Breast epithelium (tissue), 4 donors: ENCODE measurements around the gene C6orf62. TPM values are rescaled to one million over a fixed set of nuclear protein-coding genes. Genes with fewer than 3 reads are reported as not detected.
"Not testable (repeated sequence)": the region's sequence is repeated elsewhere in the genome, so short reads cannot be mapped to it uniquely, and the experiment has no call there.

ENCODE experiments used
- DNase-seq, 2 donors: peaks; one replicate each; pipeline ENCODE4 v3.0.0-alpha.2; 2019; ENCODE audit warnings: low spot score in 2 of 2
- H3K27ac ChIP-seq, 2 donors: fragments of 200-600 bp; sonication (generic) in 1 of 2; one replicate each; pipeline ENCODE4 v1.5.1; 2016 to 2019; ENCODE audit warnings: mild to moderate bottlenecking in 1 of 2
- H3K27me3 ChIP-seq, 2 donors: fragments of 200-600 bp; sonication (generic) in 1 of 2; one replicate each; pipeline versions ENCODE4 v1.5.1 to v1.6.0; 2017 to 2019; ENCODE audit warnings: control low read depth in 1 of 2, mild to moderate bottlenecking in 1 of 2
- H3K36me3 ChIP-seq: fragments of 200-600 bp; one replicate; pipeline ENCODE4 v1.5.1; 2019
- H3K4me1 ChIP-seq, 2 donors: fragments of 200-600 bp; sonication (generic); one replicate each; pipeline ENCODE4 v1.5.1; 2016 to 2019; ENCODE audit warnings: control low read depth in 1 of 2
- H3K4me3 ChIP-seq, 3 donors: fragments of 200-600 bp; sonication (generic); 1 replicate in 2 of 3; 2 replicates in 1 of 3; pipeline ENCODE4 v1.5.1; 2016 to 2019; ENCODE audit warnings: mild to moderate bottlenecking in 3 of 3, moderate library complexity in 2 of 3
- H3K9me3 ChIP-seq, 2 donors: fragments of 200-600 bp; sonication (generic) in 1 of 2; one replicate each; pipeline ENCODE4 v1.5.1; 2016 to 2019; ENCODE audit warnings: control low read depth in 1 of 2
- POLR2A ChIP-seq: fragments of 450-650 bp; IDR thresholded peaks from one replicate; pipeline ENCODE4 v1.6.1; 2016; ENCODE audit warnings: antibody characterized with exemption, mild to moderate bottlenecking, moderate library complexity
- POLR2AphosphoS5 ChIP-seq, 3 donors: sonication (generic); formaldehyde crosslinking; IDR thresholded peaks; one replicate each; pipeline ENCODE4 v1.6.1; 2017; ENCODE audit warnings: antibody characterized with exemption in 3 of 3
- intact Hi-C: fragments of 100-400 bp; cut with DNase I; formaldehyde crosslinking; loops from one replicate; pipeline ENCODE4 v1.15.1; 2023; ENCODE audit warnings: low total_unique reads
- total RNA-seq, 3 donors: library from RNA; depleted of rRNA; stranded (reverse); fragments of >200 nt; gene quantifications; one replicate each; pipeline ENCODE4 v1.1.0, GENCODE V29; 2016
- TF ChIP-seq, protein P1 (sequence below), 3 donors: fragments of 450-650 bp; IDR thresholded peaks; one replicate each; pipeline ENCODE4 v1.5.1; 2016 to 2017; ENCODE audit warnings: antibody characterized with exemption in 3 of 3, mild to moderate bottlenecking in 3 of 3, moderate library complexity in 3 of 3

C6orf62 gene
- total RNA-seq, 3 donors from 2014 or later, result 57.0 to 86.1 (median 66.1) TPM

DNA sequence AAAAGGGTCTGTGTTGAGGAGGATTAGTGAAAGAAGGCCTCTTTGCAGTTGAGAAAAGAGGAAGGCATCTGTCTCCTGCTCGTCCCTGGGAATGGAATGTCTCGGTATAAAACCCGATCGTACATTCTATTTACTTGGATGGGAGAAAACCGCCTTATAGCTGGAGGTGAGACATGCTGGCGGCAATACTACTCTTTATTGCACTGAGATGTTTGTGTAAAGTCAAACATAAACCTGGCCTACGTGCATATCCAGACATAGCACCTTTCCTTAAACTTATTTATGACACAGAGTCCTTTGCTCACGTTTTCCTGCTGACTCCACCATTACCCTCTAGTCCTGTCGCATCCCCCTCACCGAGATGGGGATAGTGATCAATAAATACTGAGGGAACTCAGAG is 56.7 kb downstream of the C6orf62 start:
- H3K27me3 ChIP-seq, result no peaks in the 10 kb centered on the region
- TF ChIP-seq POLR2A, result no peak
- TF ChIP-seq POLR2AphosphoS5 (IDR thresholded peaks at IDR 0.05), result no peak
- TF ChIP-seq, protein P1, sequence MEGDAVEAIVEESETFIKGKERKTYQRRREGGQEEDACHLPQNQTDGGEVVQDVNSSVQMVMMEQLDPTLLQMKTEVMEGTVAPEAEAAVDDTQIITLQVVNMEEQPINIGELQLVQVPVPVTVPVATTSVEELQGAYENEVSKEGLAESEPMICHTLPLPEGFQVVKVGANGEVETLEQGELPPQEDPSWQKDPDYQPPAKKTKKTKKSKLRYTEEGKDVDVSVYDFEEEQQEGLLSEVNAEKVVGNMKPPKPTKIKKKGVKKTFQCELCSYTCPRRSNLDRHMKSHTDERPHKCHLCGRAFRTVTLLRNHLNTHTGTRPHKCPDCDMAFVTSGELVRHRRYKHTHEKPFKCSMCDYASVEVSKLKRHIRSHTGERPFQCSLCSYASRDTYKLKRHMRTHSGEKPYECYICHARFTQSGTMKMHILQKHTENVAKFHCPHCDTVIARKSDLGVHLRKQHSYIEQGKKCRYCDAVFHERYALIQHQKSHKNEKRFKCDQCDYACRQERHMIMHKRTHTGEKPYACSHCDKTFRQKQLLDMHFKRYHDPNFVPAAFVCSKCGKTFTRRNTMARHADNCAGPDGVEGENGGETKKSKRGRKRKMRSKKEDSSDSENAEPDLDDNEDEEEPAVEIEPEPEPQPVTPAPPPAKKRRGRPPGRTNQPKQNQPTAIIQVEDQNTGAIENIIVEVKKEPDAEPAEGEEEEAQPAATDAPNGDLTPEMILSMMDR (IDR thresholded peaks at IDR 0.05), result no peak
- no peaks in the 10 kb centered on the region for H3K36me3 ChIP-seq
- DNase-seq, result no peak
- H3K9me3 ChIP-seq, result no peaks in the 10 kb centered on the region
- H3K4me1 ChIP-seq, result no peaks in the 10 kb centered on the region
- H3K4me3 ChIP-seq, result no peak overlapping the region
- intact Hi-C loops, result no loop called here
- H3K27ac ChIP-seq, result no peak overlapping the region

DNA sequence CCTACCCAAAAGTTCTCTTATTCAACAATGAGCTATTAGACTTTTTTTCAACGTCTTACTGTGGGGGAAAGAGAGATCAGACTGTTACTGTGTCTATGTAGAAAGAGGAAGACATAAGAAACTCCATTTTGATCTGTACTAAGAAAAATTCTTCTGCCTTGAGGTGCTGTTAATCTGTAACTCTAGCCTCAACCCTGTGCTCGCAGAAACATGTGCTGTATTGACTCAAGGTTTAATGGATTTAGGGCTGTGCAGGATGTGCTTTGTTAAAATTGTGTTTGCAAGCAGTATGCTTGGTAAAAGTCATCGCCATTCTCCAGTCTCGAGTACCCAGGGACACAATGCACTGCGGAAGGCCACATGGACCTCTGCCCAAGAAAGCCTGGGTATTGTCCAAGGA is 57.2 kb downstream of the C6orf62 start:
- H3K36me3 ChIP-seq, H3K27me3 ChIP-seq, H3K4me3 ChIP-seq, H3K9me3 ChIP-seq, DNase-seq, H3K4me1 ChIP-seq, H3K27ac ChIP-seq, intact Hi-C loops: not testable (repeated sequence)

DNA sequence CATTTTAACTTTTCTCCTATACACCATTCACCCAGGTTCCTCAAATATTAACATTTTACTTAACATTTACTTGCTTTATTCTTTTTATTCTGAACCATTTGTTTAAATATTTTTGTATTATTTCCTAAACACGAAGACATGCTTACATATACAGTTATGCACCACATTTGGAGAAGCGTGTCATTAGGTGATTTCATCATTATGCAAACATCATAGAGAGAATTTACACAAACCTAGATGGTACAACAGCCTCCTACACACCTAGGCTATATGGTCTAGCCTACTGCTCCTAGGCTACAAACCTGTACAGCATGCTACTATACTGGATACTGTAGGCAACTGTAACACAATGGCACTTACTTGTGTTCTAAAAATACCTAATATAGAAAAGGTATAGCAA is 58.8 kb downstream of the C6orf62 start:
- H3K27ac ChIP-seq, result no peak overlapping the region
- TF ChIP-seq POLR2AphosphoS5 (IDR thresholded peaks at IDR 0.05), result no peak
- no peak for DNase-seq
- no peak overlapping the region for H3K4me3 ChIP-seq
- intact Hi-C loops, result no loop called here
- H3K36me3 ChIP-seq, result no peaks in the 10 kb centered on the region
- no peaks in the 10 kb centered on the region for H3K4me1 ChIP-seq
- H3K27me3 ChIP-seq, result no peaks in the 10 kb centered on the region
- H3K9me3 ChIP-seq, result no peaks in the 10 kb centered on the region

DNA sequence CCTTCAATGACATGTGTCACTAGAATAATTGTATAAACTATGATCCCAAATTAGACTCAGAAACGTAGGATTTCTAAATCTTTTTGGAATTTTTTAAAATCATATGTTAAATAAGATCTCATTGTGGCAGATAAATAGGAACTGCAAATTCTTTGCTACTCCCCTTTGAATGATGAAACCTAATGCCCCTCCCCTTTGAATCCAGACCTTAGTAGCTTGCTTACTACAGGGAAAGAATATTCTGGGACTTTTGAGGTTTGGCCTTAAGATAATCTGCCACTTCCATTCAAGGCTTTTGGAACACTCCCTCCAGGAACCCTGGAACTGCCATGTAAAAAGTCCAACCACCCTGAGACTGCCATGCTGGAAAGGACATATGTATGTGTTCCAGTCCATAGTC is 59.4 kb downstream of the C6orf62 start:
- no peak for TF ChIP-seq POLR2AphosphoS5 (IDR thresholded peaks at IDR 0.05)
- TF ChIP-seq, protein P1 (IDR thresholded peaks at IDR 0.05), result no peak
- no peak for TF ChIP-seq POLR2A
- intact Hi-C loops, result loop anchor here (5.0 kb wide), 1 partner anchor 103 kb away; no protein-coding TSS in a partner anchor
- H3K4me3 ChIP-seq, result no peak overlapping the region
- no peak overlapping the region for H3K27ac ChIP-seq
- no peak for DNase-seq
- no peaks in the 10 kb centered on the region for H3K36me3 ChIP-seq
- H3K9me3 ChIP-seq, result no peaks in the 10 kb centered on the region
- no peaks in the 10 kb centered on the region for H3K27me3 ChIP-seq
- H3K4me1 ChIP-seq, result no peaks in the 10 kb centered on the region

DNA sequence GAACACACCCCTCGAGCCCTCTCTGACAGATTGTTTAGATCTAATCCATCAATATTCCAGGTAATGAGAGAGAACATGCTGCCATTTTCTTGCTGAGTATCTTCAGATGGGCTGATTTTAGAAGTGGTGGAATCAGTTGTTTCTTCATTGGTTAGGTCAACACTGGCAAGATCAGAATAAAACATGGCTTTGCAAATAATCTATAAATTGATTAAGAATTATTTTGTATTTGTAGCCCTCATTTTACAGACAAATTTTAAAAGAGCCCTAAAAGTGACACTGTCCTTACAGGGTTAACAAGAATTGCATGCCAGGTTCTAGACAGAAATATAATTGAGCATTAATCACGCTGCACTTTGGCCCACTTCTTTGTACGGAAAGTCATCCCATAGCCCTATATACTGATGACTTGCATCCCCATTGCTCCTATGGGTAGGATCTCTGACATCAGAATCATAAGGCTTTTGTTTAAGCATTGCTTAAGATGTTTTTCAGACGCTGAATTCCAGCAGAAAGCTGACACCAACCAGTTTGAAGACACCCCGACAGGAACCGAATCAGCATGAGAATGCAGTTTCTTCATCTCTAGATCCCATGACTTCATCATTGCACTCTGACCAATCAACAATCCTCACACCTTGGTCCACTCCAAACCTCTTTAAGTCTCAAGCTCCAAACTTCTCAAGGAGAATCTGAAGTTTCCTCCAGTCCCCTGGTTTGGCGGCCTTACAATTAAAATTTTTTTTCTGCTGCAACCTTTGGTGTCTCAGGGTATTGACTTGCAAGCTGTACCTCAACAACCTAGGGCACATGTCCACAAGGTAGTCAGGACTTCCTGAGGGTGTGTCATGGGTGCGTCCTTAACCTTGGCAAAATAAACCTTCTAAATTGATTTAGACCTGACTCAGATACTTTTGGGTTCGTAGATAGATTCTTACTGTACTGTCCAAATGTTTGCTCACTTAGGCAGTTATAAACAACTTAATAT is 60.1 kb downstream of the C6orf62 start:
- no peak for DNase-seq
- intact Hi-C loops, result loop anchor here (5.0 kb wide), 1 partner anchor 103 kb away; no protein-coding TSS in a partner anchor
- TF ChIP-seq POLR2A, result no peak
- no peak for TF ChIP-seq POLR2AphosphoS5 (IDR thresholded peaks at IDR 0.05)
- TF ChIP-seq, protein P1 (IDR thresholded peaks at IDR 0.05), result no peak

DNA sequence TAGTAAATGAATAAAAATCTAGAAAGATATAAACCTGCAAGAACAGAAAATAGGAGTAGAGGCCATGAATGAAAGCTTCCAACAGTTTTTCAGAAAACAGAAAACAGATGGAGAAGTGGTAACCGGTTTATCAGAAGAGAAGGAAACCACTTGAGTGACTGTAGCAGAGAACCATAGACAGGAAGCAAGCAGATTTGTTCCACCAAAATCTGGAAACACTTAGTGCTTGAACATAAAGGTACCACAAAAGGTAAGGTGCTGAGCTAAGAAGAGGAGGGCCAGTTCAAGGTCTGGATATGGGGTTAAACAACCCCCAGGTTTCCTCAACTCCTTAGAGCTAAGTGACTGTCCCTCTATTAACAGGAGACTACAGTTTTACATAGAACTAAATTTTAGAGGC is 63.7 kb downstream of the C6orf62 start:
- TF ChIP-seq, protein P1 (IDR thresholded peaks at IDR 0.05), result no peak
- TF ChIP-seq POLR2AphosphoS5 (IDR thresholded peaks at IDR 0.05), result no peak
- TF ChIP-seq POLR2A, result no peak
- intact Hi-C loops, result loop anchor here (5.0 kb wide), 1 partner anchor 107 kb away; no protein-coding TSS in a partner anchor
- Histone ChIP-seq H3K4me3 (no peak overlapping the region), H3K27me3 (no peaks in the 10 kb centered on the region), H3K36me3 (no peaks in the 10 kb centered on the region), H3K4me1 (no peaks in the 10 kb centered on the region), H3K9me3 (no peaks in the 10 kb centered on the region), H3K27ac (no peak overlapping the region)
- DNase-seq, result no peak

More for the DNA sequence above, 60.1 kb downstream of the C6orf62 start:
- no peaks in the 10 kb centered on the region for H3K36me3 ChIP-seq
- H3K27me3 ChIP-seq, result no peaks in the 10 kb centered on the region
- no peaks in the 10 kb centered on the region for H3K4me1 ChIP-seq
- no peak overlapping the region for H3K4me3 ChIP-seq
- no peaks in the 10 kb centered on the region for H3K9me3 ChIP-seq
- no peak overlapping the region for H3K27ac ChIP-seq
